Amygdala (tissue), 56 donors: Measurements from ENCODE around the gene ATG9A.
A peak's percentile ranks its signal among the peaks of the same experiment; 100 is the strongest.
"Not testable (repeated sequence)": the region's sequence is repeated elsewhere in the genome, so short reads cannot be mapped to it uniquely, and the experiment has no call there.

Source experiments
- DNase-seq, 56 donors: peaks; one replicate each; lab custom pipeline; 2025; lab: John Stamatoyannopoulos, UW

ATG9A gene

GRCh38 chr2:219229305-219230058, at the start of gene ATG9A, which contains the start of gene ANKZF1:
TSS of gene ATG9A (minus strand) at chr2:219229636. CDS start at chr2:219228024, 1,612 bp downstream.
TSS of gene ANKZF1 (plus strand) at chr2:219229806. CDS start at chr2:219230258, 452 bp downstream.
- peak; percentile 53 to 99 (median 98) for DNase-seq

- DNase-seq = peak in 2 of 56 donors; percentile 59 to 84
Measured at GRCh38 chr2:219278655-219279150, 49.3 kb upstream of the ATG9A start.

- DNase-seq = peak in 53 of 56 donors; percentile 26 to 89 (median 71)
Measured at GRCh38 chr2:219277703-219278654, 48.5 kb upstream of the ATG9A start.

- DNase-seq = no peak
Measured at GRCh38 chr2:219274361-219274921, 45.0 kb upstream of the ATG9A start.

GRCh38 chr2:219273937-219274336, 44.5 kb upstream of the ATG9A start:
- DNase-seq = no peak

- no peak for DNase-seq
Measured at GRCh38 chr2:219272995-219273394, 43.6 kb upstream of the ATG9A start.

- no peak for DNase-seq
Measured at GRCh38 chr2:219272356-219272755, 42.9 kb upstream of the ATG9A start.

- no peak for DNase-seq
Measured at GRCh38 chr2:219271021-219271420, 41.6 kb upstream of the ATG9A start.

- no peak for DNase-seq
Measured at GRCh38 chr2:219270055-219270372, 40.6 kb upstream of the ATG9A start.

- peak in 1 of 56 donors; percentile 23 for DNase-seq
Measured at GRCh38 chr2:219269362-219270054, 40.1 kb upstream of the ATG9A start.

- no peak for DNase-seq
Measured at GRCh38 chr2:219268294-219268693, 38.9 kb upstream of the ATG9A start.

GRCh38 chr2:219266886-219267285, 37.5 kb upstream of the ATG9A start:
- no peak for DNase-seq

- DNase-seq = no peak
Measured at GRCh38 chr2:219266232-219266631, 36.8 kb upstream of the ATG9A start.

GRCh38 chr2:219261024-219261855, 31.8 kb upstream of the ATG9A start:
- DNase-seq = no peak

- DNase-seq = not testable (repeated sequence)
Measured at GRCh38 chr2:219258942-219259341, 29.5 kb upstream of the ATG9A start.

- DNase-seq = peak in 1 of 56 donors; percentile 45
Measured at GRCh38 chr2:219254590-219255201, 25.3 kb upstream of the ATG9A start.

- peak in 53 of 56 donors; percentile 22 to 88 (median 65) for DNase-seq
Measured at GRCh38 chr2:219253753-219254589, 24.5 kb upstream of the ATG9A start, which contains the start of gene TUBA4A. TSS of gene TUBA4A (minus strand) at chr2:219253918. CDS start at chr2:219253858, 60 bp downstream.
